Measurements from ENCODE around the gene SKP1. TPM values are rescaled to one million over a fixed set of nuclear protein-coding genes. Genes with fewer than 3 reads are reported as not detected.
A peak's percentile ranks its signal among the peaks of the same experiment; 100 is the strongest.

SKP1 gene
- total RNA-seq, 2 donors from 2014 or later: 343 to 391 TPM

DNA sequence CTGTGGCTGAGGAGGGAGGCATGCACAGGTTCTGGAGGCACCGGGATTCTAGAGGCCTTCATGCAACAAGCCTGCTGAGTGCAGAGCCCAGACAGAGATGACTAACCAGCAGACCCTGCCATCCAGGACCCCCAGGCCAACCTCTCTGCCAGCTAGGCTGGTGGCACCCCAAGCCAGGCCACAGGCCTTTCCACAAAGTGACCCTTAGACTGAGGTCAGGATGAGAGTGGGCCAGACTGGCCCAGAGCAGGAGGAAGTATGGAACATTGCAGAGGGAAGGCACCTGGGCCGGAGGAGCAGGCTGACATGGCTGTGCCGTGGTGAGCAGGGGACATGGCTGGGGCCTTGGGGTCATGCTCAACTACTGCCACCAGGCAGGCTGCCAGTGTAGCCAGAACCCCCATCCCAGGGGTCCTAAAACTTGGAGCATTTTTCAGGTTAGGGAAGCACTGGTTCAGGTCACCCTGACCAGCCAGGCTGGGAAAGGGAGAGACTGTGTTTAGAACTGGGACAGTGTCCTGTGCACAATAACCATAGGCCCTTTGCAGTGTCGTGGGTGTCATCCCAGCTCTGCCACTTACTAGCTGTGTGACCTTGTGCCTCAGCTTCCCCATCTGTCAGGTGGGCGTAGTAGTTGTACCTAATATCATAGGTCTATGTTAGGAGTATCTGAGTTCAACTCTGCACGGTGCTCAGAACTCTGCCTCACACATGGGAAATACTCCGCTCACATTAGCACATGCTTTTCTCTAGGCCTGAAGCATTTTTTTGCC lies 45.0 kb downstream of the SKP1 start:
- WGBS: 99% methylated on average over 7 of the region's 7 CpGs
- DNase-seq (ENCODE audit: low spot score): no peak
- Histone ChIP-seq H3K27ac (peak overlapping the region in 1 of 2 donors; percentile 20), H3K36me3 (no peaks in the 10 kb centered on the region), H3K4me3 (no peak overlapping the region), H3K4me1 (replicated peaks) (peaks cover 8% of the 10 kb centered on the region), H3K9me3 (no peaks in the 10 kb centered on the region), H3K27me3 (replicated peaks; ENCODE audit: insufficient read depth) (no peaks in the 10 kb centered on the region)
- intact Hi-C loops (cut with DNase I): no loop called here
- TF ChIP-seq POLR2AphosphoS5 (IDR thresholded peaks at IDR 0.05) (no peak), POLR2A (IDR thresholded peaks at IDR 0.05) (no peak)
- TF ChIP-seq, protein P1, sequence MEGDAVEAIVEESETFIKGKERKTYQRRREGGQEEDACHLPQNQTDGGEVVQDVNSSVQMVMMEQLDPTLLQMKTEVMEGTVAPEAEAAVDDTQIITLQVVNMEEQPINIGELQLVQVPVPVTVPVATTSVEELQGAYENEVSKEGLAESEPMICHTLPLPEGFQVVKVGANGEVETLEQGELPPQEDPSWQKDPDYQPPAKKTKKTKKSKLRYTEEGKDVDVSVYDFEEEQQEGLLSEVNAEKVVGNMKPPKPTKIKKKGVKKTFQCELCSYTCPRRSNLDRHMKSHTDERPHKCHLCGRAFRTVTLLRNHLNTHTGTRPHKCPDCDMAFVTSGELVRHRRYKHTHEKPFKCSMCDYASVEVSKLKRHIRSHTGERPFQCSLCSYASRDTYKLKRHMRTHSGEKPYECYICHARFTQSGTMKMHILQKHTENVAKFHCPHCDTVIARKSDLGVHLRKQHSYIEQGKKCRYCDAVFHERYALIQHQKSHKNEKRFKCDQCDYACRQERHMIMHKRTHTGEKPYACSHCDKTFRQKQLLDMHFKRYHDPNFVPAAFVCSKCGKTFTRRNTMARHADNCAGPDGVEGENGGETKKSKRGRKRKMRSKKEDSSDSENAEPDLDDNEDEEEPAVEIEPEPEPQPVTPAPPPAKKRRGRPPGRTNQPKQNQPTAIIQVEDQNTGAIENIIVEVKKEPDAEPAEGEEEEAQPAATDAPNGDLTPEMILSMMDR (IDR thresholded peaks at IDR 0.05): no peak

GRCh38 chr5:134131165-134131564 lies 45.6 kb downstream of the SKP1 start:
- no peak overlapping the region for H3K4me3 ChIP-seq
- H3K4me1 ChIP-seq (replicated peaks): peaks cover 8% of the 10 kb centered on the region
- H3K9me3 ChIP-seq: no peaks in the 10 kb centered on the region
- intact Hi-C loops (cut with DNase I): no loop called here
- H3K27me3 ChIP-seq (replicated peaks; ENCODE audit: insufficient read depth): no peaks in the 10 kb centered on the region
- WGBS: 82% methylated on average over 3 of the region's 3 CpGs
- TF ChIP-seq, protein P1 (IDR thresholded peaks at IDR 0.05): no peak
- no peak for TF ChIP-seq POLR2A (IDR thresholded peaks at IDR 0.05)
- TF ChIP-seq POLR2AphosphoS5 (IDR thresholded peaks at IDR 0.05): no peak
- H3K27ac ChIP-seq: no peak overlapping the region
- no peak for DNase-seq (ENCODE audit: low spot score)
- no peaks in the 10 kb centered on the region for H3K36me3 ChIP-seq

GRCh38 chr5:134130239-134130945 lies 46.4 kb downstream of the SKP1 start:
- Histone ChIP-seq H3K27me3 (replicated peaks; ENCODE audit: insufficient read depth) (no peaks in the 10 kb centered on the region), H3K36me3 (no peaks in the 10 kb centered on the region), H3K9me3 (no peaks in the 10 kb centered on the region), H3K4me3 (no peak overlapping the region), H3K4me1 (replicated peaks) (peaks cover 9% of the 10 kb centered on the region), H3K27ac (no peak overlapping the region)
- DNase-seq (ENCODE audit: low spot score): no peak
- intact Hi-C loops (cut with DNase I): no loop called here
- TF ChIP-seq POLR2A (IDR thresholded peaks at IDR 0.05): no peak
- no peak for TF ChIP-seq POLR2AphosphoS5 (IDR thresholded peaks at IDR 0.05)
- TF ChIP-seq, protein P1 (IDR thresholded peaks at IDR 0.05): no peak
- 86% methylated on average over 8 of the region's 8 CpGs for WGBS

- no peak for DNase-seq (ENCODE audit: low spot score)
- TF ChIP-seq POLR2AphosphoS5 (IDR thresholded peaks at IDR 0.05): no peak
- TF ChIP-seq, protein P1 (IDR thresholded peaks at IDR 0.05): no peak
- no peak for TF ChIP-seq POLR2A (IDR thresholded peaks at IDR 0.05)
- intact Hi-C loops (cut with DNase I): no loop called here
- Histone ChIP-seq H3K36me3 (no peaks in the 10 kb centered on the region), H3K9me3 (no peaks in the 10 kb centered on the region), H3K27me3 (replicated peaks; ENCODE audit: insufficient read depth) (no peaks in the 10 kb centered on the region), H3K4me1 (replicated peaks) (peaks cover 11% of the 10 kb centered on the region), H3K4me3 (no peak overlapping the region), H3K27ac (no peak overlapping the region)
- 87% methylated on average over 25 of the region's 25 CpGs for WGBS
These were observed 47.1 kb downstream of the SKP1 start for GRCh38 chr5:134129411-134130238.
